Endothelial cell of umbilical vein (primary cell): ENCODE results near the gene DNAI1. TPM values are rescaled to one million over a fixed set of nuclear protein-coding genes. Genes with fewer than 3 reads are reported as not detected.

Experiments used
- BruUV-seq: library from RNA; stranded (reverse); fragments of 400-500 nt; replicated peaks from 2 replicates; lab custom pipeline; 2021; lab: Mats Ljungman, UMichigan
- CTCF ChIA-PET: fragments of 300-600, 350-600 bp; sonication (Branson Sonifier 250); formaldehyde crosslinking; loops from one replicate; lab custom pipeline; 2021; ENCODE audit warnings: antibody characterized with exemption, inconsistent platforms; lab: Charles Lee
- POLR2A ChIA-PET: fragments of 300-600, 350-600 bp; sonication (Branson Sonifier 250); formaldehyde crosslinking; loops from one replicate; lab custom pipeline; 2021; ENCODE audit warnings: antibody characterized with exemption, inconsistent platforms; lab: Charles Lee
- DNase-seq: peaks from one replicate; pipeline ENCODE4 v3.0.0-alpha.2; 2011; ENCODE audit warnings: low read depth, low spot score
- FAIRE-seq: peaks from 2 replicates; lab custom pipeline; 2011; peaks lifted over from hg19 to GRCh38; lab: Jason Lieb, UNC
- H2AFZ ChIP-seq: 2 replicates; pipeline ENCODE4 v1.6.0; 2012; ENCODE audit warnings: low read depth, low read length, control low read depth, inconsistent platforms
- H3K27ac ChIP-seq: 2 replicates; pipeline ENCODE4 v1.5.1; 2011; ENCODE audit warnings: low read depth, mild to moderate bottlenecking, control low read depth, low read length, moderate library complexity; ENCODE audit not compliant: insufficient read depth
- H3K27me3 ChIP-seq, 2 experiments: 2 replicates each; pipeline versions ENCODE4 v1.6.0 to v1.6.1; 2011; ENCODE audit warnings: low read length in 2 of 2, mixed read lengths in 1 of 2; ENCODE audit not compliant: control insufficient read depth in 2 of 2, insufficient read depth in 2 of 2
- H3K36me3 ChIP-seq, 2 experiments: 2 replicates in 1 of 2; 3 replicates in 1 of 2; pipeline ENCODE4 v1.5.1; 2011; ENCODE audit warnings: low read length in 2 of 2, mild to moderate bottlenecking in 1 of 2, moderate library complexity in 1 of 2; ENCODE audit not compliant: control insufficient read depth in 2 of 2, insufficient read depth in 2 of 2; ENCODE audit errors: extremely low read depth in 1 of 2
- H3K4me1 ChIP-seq: 3 replicates; pipeline ENCODE4 v1.5.1; 2011; ENCODE audit warnings: mild to moderate bottlenecking, low read length; ENCODE audit not compliant: control insufficient read depth, insufficient read depth; ENCODE audit errors: extremely low read depth
- H3K4me2 ChIP-seq: 2 replicates; pipeline ENCODE4 v1.6.1; 2011; ENCODE audit warnings: low read length, control low read depth, mixed read lengths; ENCODE audit not compliant: insufficient read depth
- H3K4me3 ChIP-seq, 3 experiments: fragments of 200-600 bp in 1 of 3; sonication (generic), shearing (Covaris generic) in 1 of 3; replicated peaks in 1 of 3; 2 replicates each; pipeline ENCODE4 v1.5.1; 2011 to 2016; ENCODE audit warnings: control low read depth in 3 of 3, low read length in 3 of 3, mild to moderate bottlenecking in 2 of 3, inconsistent platforms in 1 of 3, low read depth in 1 of 3, moderate library complexity in 1 of 3; ENCODE audit not compliant: insufficient read depth in 1 of 3
- H3K79me2 ChIP-seq: 2 replicates; pipeline ENCODE4 v1.6.0; 2012; ENCODE audit warnings: low read length, inconsistent platforms; ENCODE audit not compliant: control insufficient read depth, insufficient read depth
- H3K9ac ChIP-seq: replicated peaks from 2 replicates; pipeline ENCODE3; 2011; ENCODE audit warnings: low read length, control low read depth; ENCODE audit not compliant: insufficient read depth; ENCODE audit errors: extremely low read depth
- H3K9me1 ChIP-seq: replicated peaks from 3 replicates; pipeline ENCODE4 v1.6.0; 2011; ENCODE audit warnings: mild to moderate bottlenecking, low read length; ENCODE audit not compliant: control insufficient read depth, insufficient read depth; ENCODE audit errors: extremely low read depth
- H3K9me3 ChIP-seq: replicated peaks from 2 replicates; pipeline ENCODE4 v1.5.1; 2012; ENCODE audit warnings: low read length, inconsistent platforms; ENCODE audit not compliant: control insufficient read depth, insufficient read depth
- H4K20me1 ChIP-seq: replicated peaks from 2 replicates; pipeline ENCODE3; 2011; ENCODE audit warnings: mild to moderate bottlenecking, low read length; ENCODE audit not compliant: control insufficient read depth, insufficient read depth; ENCODE audit errors: extremely low read depth
- CTCF ChIP-seq, 2 donors: IDR thresholded peaks; 1 replicate in 1 of 2; 2 replicates in 1 of 2; pipeline ENCODE4 v1.5.1; 2011; ENCODE audit warnings: low read length in 2 of 2, mild to moderate bottlenecking in 2 of 2, moderate library complexity in 2 of 2, control low read depth in 1 of 2, inconsistent platforms in 1 of 2, low read depth in 1 of 2; ENCODE audit not compliant: insufficient read depth in 1 of 2; ENCODE audit errors: extremely low read depth in 1 of 2
- EZH2 ChIP-seq: IDR thresholded peaks from 2 replicates; pipeline ENCODE4 v1.6.1; 2012; ENCODE audit warnings: borderline replicate concordance, low read depth, mild to moderate bottlenecking, moderate library complexity, low read length, inconsistent platforms; ENCODE audit not compliant: severe bottlenecking
- FOS ChIP-seq: IDR thresholded peaks from 2 replicates; pipeline ENCODE4 v1.6.1; 2011; ENCODE audit warnings: mild to moderate bottlenecking, low read length, moderate library complexity, borderline replicate concordance; ENCODE audit not compliant: insufficient read depth
- GATA2 ChIP-seq: IDR thresholded peaks from 2 replicates; pipeline ENCODE4 v1.7.0; 2011; ENCODE audit warnings: low read depth, mild to moderate bottlenecking, moderate library complexity, mixed read lengths, low read length; ENCODE audit not compliant: insufficient read length, insufficient read depth
- JUN ChIP-seq: IDR thresholded peaks from 2 replicates; pipeline ENCODE4 v1.6.1; 2011; ENCODE audit warnings: borderline replicate concordance, low read depth; ENCODE audit not compliant: insufficient read length, insufficient read depth
- MAX ChIP-seq: IDR thresholded peaks from 2 replicates; pipeline ENCODE4 v1.6.1; 2011; ENCODE audit not compliant: insufficient read depth, insufficient read length
- MYC ChIP-seq: IDR thresholded peaks from one replicate; pipeline ENCODE4 v1.6.1; 2011; ENCODE audit warnings: mild to moderate bottlenecking, low read depth, low read length
- POLR2A ChIP-seq: IDR thresholded peaks from 2 replicates; pipeline ENCODE4 v1.6.1; 2012; ENCODE audit warnings: low read depth, mild to moderate bottlenecking, control low read depth, low read length
- POLR2AphosphoS5 ChIP-seq: IDR thresholded peaks from 2 replicates; pipeline ENCODE4 v1.6.1; 2012; ENCODE audit warnings: low read depth, mild to moderate bottlenecking, control low read depth, low read length, moderate library complexity; ENCODE audit not compliant: insufficient read depth
- dilution Hi-C: fragments of 300-500 bp; cut with MboI; formaldehyde crosslinking; loops from one replicate; pipeline ENCODE4 v1.15.0; 2019; ENCODE audit warnings: low sequenced_read_pairs; ENCODE audit not compliant: extremely low pct_ligation_motif_present
- intact Hi-C: fragments of 100-400 bp; cut with micrococcal nuclease; formaldehyde crosslinking; loops from one replicate; pipeline ENCODE4 v1.10.0; 2022
- polyA plus RNA-seq, 4 experiments: library from polyadenylated mRNA; depleted of rRNA in 3 of 4; stranded (reverse) in 3 of 4; unstranded in 1 of 4; fragments of >200 nt; gene quantifications; 2 replicates each; pipeline versions ENCODE4 v1.2.1 to v1.2.3, GENCODE V29; 2011 to 2012; ENCODE audit warnings: missing spikeins in 1 of 4
- total RNA-seq: library from RNA; stranded (reverse); gene quantifications from 2 replicates; pipeline ENCODE4 v1.2.3, GENCODE V29; 2021

The DNAI1 gene
- total and polyA plus RNA-seq, 2 donors (not counting 3 experiments of a cell fraction or from before 2014, with no cell fraction given), result not detected

- POLR2A ChIA-PET, result interaction anchor here (1.0 kb wide), 1 partner anchor 101 kb away, joined by 3 read pairs; no protein-coding TSS in a partner anchor
- no peak overlapping the region for H3K9ac ChIP-seq
- no peaks in the 10 kb centered on the region for H4K20me1 ChIP-seq
- FAIRE-seq, result no peak
- no peak overlapping the region for H2AFZ ChIP-seq
- H3K4me1 ChIP-seq, result no peaks in the 10 kb centered on the region
- CTCF ChIA-PET, result interaction anchor here (0.6 to 5.1 kb wide), 23 partner anchors 9 to 170 kb away, joined by 3 to 117 read pairs (median 7); partner anchors contain the start of genes DNAI1 and FAM219A
- H3K79me2 ChIP-seq, result no peaks in the 10 kb centered on the region
- H3K4me2 ChIP-seq, result no peak overlapping the region
- dilution Hi-C loops, result loop anchor here (25.0 kb wide), 1 partner anchor 90 kb away; no protein-coding TSS in a partner anchor
- DNase-seq, result no peak
- BruUV-seq, result no TSS peak
- peaks cover 10 to 17% of the 10 kb centered on the region in 2 experiments for H3K27me3 ChIP-seq
- no peak overlapping the region for H3K4me3 ChIP-seq
- H3K9me3 ChIP-seq, result no peaks in the 10 kb centered on the region
- TF ChIP-seq JUN, result no peak
- no peak for TF ChIP-seq GATA2
- TF ChIP-seq CTCF (IDR thresholded peaks at IDR 0.05; ENCODE audit: extremely low read depth in 1 of 2, insufficient read depth in 1 of 2, low read depth in 1 of 2, low read length in 2 of 2), result no peak
- no peak for TF ChIP-seq POLR2AphosphoS5
- TF ChIP-seq POLR2A, result no peak
- no peak for TF ChIP-seq FOS
- TF ChIP-seq MYC, result no peak
- TF ChIP-seq EZH2, result no peak
- no peak for TF ChIP-seq MAX
- H3K27ac ChIP-seq, result no peak overlapping the region
- intact Hi-C loops, result no loop called here
- H3K36me3 ChIP-seq, result no peaks in the 10 kb centered on the region
- no peaks in the 10 kb centered on the region for H3K9me1 ChIP-seq
Measured at GRCh38 chr9:34502471-34502870, 43.9 kb downstream of the DNAI1 start.
